Body of pancreas (tissue), 4 donors: Measurements from ENCODE around the gene XPR1. TPM values are rescaled to one million over a fixed set of nuclear protein-coding genes. Genes with fewer than 3 reads are reported as not detected.

Source experiments
- ATAC-seq: fragments of 150-250 bp; one replicate; pipeline ENCODE4 v1.9.1; 2016
- DNase-seq, 4 donors: peaks; one replicate each; pipeline ENCODE4 v3.0.0-alpha.2; 2019
- H3K27ac ChIP-seq, 4 donors: fragments of 200-600 bp; sonication (generic); 1 replicate in 3 of 4; 2 replicates in 1 of 4; pipeline versions ENCODE4 v1.5.1 to v1.6.1; 2016 to 2019; ENCODE audit warnings: mild to moderate bottlenecking in 1 of 4, mixed read lengths in 1 of 4, moderate library complexity in 1 of 4
- H3K27me3 ChIP-seq, 2 donors: fragments of 200-600 bp; sonication (generic); one replicate each; pipeline ENCODE4 v1.6.0; 2016; ENCODE audit warnings: mild to moderate bottlenecking in 1 of 2
- H3K36me3 ChIP-seq, 2 donors: fragments of 200-600 bp; sonication (generic); replicated peaks in 1 of 2; 2 replicates each; pipeline ENCODE4 v1.5.1; 2016; ENCODE audit warnings: low read depth in 2 of 2; ENCODE audit not compliant: insufficient read depth in 1 of 2
- H3K4me1 ChIP-seq: fragments of 200-600 bp; sonication (generic); one replicate; pipeline ENCODE4 v1.6.0; 2016
- H3K4me3 ChIP-seq, 2 donors: fragments of 200-600 bp; sonication (generic); 1 replicate in 1 of 2; 2 replicates in 1 of 2; pipeline ENCODE4 v1.5.1; 2016 to 2019
- H3K9me3 ChIP-seq, 3 donors: fragments of 200-600 bp; sonication (generic); 1 replicate in 2 of 3; 2 replicates in 1 of 3; pipeline ENCODE4 v1.5.1; 2016
- CTCF ChIP-seq, 7 experiments: fragments of 450-650 bp in 4 of 7; fragments of 200-600 bp in 3 of 7; sonication (generic) in 3 of 7; IDR thresholded peaks; one replicate each; pipeline ENCODE4 v1.5.1; 2016 to 2019; ENCODE audit warnings: antibody characterized with exemption in 7 of 7
- POLR2A ChIP-seq, 3 donors: fragments of 450-650 bp; IDR thresholded peaks; one replicate each; pipeline ENCODE4 v1.6.1; 2016; ENCODE audit warnings: antibody characterized with exemption in 3 of 3, mild to moderate bottlenecking in 2 of 3
- WGBS, 2 donors: methylation state at CpG; one replicate each; pipeline ENCODE4 v1.1.5; 2017; 5-methylcytosine and 5-hydroxymethylcytosine counted together
- intact Hi-C: fragments of 100-400 bp; cut with DNase I; formaldehyde crosslinking; loops from one replicate; pipeline ENCODE4 v1.15.1; 2023
- total RNA-seq, 2 donors: library from RNA; depleted of rRNA; stranded (reverse); fragments of >200 nt; gene quantifications; one replicate each; pipeline ENCODE4 v1.1.0, GENCODE V29; 2016

The XPR1 gene
- total RNA-seq, 2 donors from 2014 or later, result 11.5 to 13.0 TPM

- Histone ChIP-seq H3K27me3 (no peaks in the 10 kb centered on the region), H3K4me1 (no peaks in the 10 kb centered on the region), H3K9me3 (peaks cover 0 to 10% (median 0%) of the 10 kb centered on the region in 3 donors), H3K36me3 (no peaks in the 10 kb centered on the region), H3K27ac (no peak overlapping the region), H3K4me3 (no peak overlapping the region)
- DNase-seq (no peak), ATAC-seq (no peak)
- TF ChIP-seq CTCF (IDR thresholded peaks at IDR 0.05), result no peak
- TF ChIP-seq POLR2A (IDR thresholded peaks at IDR 0.05), result no peak
- intact Hi-C loops, result no loop called here
Observed at GRCh38 chr1:180662709-180663108, 30.9 kb downstream of the XPR1 start.

- Histone ChIP-seq H3K36me3 (no peaks in the 10 kb centered on the region), H3K9me3 (peaks cover 0 to 10% (median 0%) of the 10 kb centered on the region in 3 donors), H3K4me3 (no peak overlapping the region), H3K4me1 (peaks cover 3% of the 10 kb centered on the region), H3K27me3 (no peaks in the 10 kb centered on the region), H3K27ac (no peak overlapping the region)
- TF ChIP-seq CTCF (IDR thresholded peaks at IDR 0.05) (no peak), POLR2A (IDR thresholded peaks at IDR 0.05) (no peak)
- intact Hi-C loops, result no loop called here
- 93 to 100% methylated on average over 1 of the region's 1 CpG for WGBS, 2 donors
- ATAC-seq (no peak), DNase-seq (no peak)
Observed at GRCh38 chr1:180670681-180671080, 38.9 kb downstream of the XPR1 start.

GRCh38 chr1:180672105-180672504 lies 40.3 kb downstream of the XPR1 start:
- H3K27me3 ChIP-seq, result no peaks in the 10 kb centered on the region
- H3K9me3 ChIP-seq, result peaks cover 0 to 10% (median 0%) of the 10 kb centered on the region in 3 donors
- ATAC-seq, result no peak
- no peak for TF ChIP-seq CTCF (IDR thresholded peaks at IDR 0.05)
- TF ChIP-seq POLR2A (IDR thresholded peaks at IDR 0.05), result no peak
- no peaks in the 10 kb centered on the region for H3K36me3 ChIP-seq
- no peak overlapping the region for H3K27ac ChIP-seq
- peaks cover 3% of the 10 kb centered on the region for H3K4me1 ChIP-seq
- intact Hi-C loops, result no loop called here
- no peak for DNase-seq
- no peak overlapping the region for H3K4me3 ChIP-seq

DNA sequence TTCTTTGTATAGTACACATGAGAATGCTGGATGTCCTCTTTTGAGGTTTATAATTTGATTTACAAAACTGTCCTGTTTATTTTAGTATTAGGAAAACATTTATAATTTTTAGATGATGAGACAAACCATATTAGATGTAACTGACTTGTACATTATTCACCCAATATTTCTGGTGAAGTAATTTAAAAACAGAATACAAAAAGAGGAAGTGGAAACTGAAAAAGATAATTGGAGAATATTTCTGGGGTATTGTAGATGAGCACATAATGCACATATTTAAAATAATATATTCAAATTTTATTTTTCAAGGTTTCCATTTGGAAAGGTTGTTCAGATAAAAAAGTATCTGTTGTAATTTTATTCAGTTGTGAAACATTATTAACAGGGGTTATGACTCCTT lies 40.7 kb downstream of the XPR1 start:
- Histone ChIP-seq H3K4me1 (peaks cover 3% of the 10 kb centered on the region), H3K27ac (no peak overlapping the region), H3K9me3 (peaks cover 0 to 10% (median 0%) of the 10 kb centered on the region in 3 donors), H3K36me3 (no peaks in the 10 kb centered on the region), H3K4me3 (no peak overlapping the region), H3K27me3 (no peaks in the 10 kb centered on the region)
- TF ChIP-seq CTCF (IDR thresholded peaks at IDR 0.05), result no peak
- TF ChIP-seq POLR2A (IDR thresholded peaks at IDR 0.05), result no peak
- DNase-seq, result no peak
- ATAC-seq, result no peak
- intact Hi-C loops, result no loop called here

DNA sequence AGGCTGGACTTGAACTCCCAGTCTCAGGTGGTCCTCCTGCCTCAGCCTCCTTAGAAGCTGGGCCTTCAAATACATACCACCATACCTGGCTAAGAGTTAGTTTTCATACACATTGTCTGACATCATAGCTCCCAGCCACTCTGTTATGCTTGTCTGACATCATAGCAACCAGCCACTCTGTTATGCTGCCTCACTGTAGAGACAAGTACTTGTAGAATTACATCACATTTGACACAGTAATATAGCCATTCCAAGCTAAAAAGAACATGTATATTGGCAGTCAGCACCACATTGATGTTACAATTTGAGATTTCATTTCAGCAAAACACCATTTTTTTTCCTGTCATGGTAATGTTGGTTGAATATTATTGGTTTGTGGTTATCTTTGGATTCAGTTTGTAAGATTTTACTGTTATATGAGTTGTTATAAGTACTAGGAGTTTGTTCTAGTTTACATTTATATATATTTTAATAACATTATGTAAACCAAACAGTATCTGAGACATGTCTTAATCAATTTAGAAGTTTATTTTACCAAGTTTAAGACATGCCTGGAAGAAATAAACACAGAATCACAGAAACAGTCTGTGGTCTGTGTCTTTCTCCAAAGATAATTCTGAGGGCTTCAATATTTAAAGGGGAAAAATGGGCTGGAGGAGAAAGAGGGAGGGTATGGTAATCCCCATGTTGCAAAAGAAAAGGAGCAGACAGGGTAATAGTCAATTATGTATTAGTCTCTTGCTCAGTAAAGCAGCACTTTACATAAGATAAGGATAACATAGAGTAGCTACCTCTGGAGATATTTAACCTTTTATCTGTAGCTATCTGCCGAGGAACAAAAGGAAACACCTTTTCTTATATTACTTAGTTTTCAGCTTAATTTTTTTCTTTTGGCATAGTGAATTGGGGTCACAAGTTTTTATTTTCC lies 43.0 kb downstream of the XPR1 start:
- peaks cover 3% of the 10 kb centered on the region for H3K4me1 ChIP-seq
- TF ChIP-seq CTCF (IDR thresholded peaks at IDR 0.05) (no peak), POLR2A (IDR thresholded peaks at IDR 0.05) (no peak)
- DNase-seq (no peak), ATAC-seq (peak; percentile 40)
- 0 to 3% methylated on average over 1 of the region's 1 CpG for WGBS, 2 donors
- H3K27me3 ChIP-seq, result no peaks in the 10 kb centered on the region
- no peak overlapping the region for H3K4me3 ChIP-seq
- no peaks in the 10 kb centered on the region for H3K36me3 ChIP-seq
- intact Hi-C loops, result no loop called here
- peaks cover 0 to 10% (median 0%) of the 10 kb centered on the region in 3 donors for H3K9me3 ChIP-seq
- H3K27ac ChIP-seq, result no peak overlapping the region
